ENCODE measurements around the gene BMPR1A.
A peak's percentile ranks its signal among the peaks of the same experiment; 100 is the strongest.

BMPR1A gene

DNA sequence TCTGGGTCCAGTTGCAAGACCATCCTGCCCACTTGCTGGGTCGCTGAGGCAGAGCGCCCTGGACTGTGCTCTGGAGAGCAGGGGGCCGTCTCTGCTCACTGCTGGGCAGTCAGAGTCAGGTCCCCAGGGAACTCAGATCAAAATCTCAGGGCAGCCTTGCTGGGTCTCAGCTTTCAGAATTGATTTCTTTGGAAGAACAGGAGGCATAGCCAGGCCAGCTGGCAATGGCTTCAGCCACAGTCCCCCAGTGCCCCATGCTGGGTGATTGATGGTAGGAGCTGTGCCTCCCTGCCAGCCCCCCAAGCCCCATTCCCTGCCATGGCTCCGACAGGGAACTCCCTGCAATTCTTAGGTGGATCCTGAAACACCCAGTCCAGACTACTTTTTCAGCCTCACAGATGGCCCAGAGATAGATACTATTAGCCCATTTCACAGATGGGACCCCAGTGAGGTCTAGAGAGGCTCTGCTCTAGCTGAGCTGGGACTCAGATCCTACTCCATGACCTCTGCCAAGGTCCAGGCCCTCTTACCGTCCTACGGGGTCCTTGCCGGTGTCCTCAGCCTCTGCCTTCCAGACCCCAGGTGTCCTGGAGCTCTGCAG is 200.5 kb downstream of the BMPR1A start:
- Histone ChIP-seq H3K27me3 (no peaks in the 10 kb centered on the region), H3K9me3 (replicated peaks in 1 of 11) (peaks cover 18 to 26% (median 23%) of the 10 kb centered on the region in 11 experiments), H3K27ac (peak overlapping the region in 6 of 11 experiments; percentile 36 to 71 (median 58); a peak in 7 of 22 replicates), H3K4me2 (peak overlapping the region; percentile 58 to 87 (median 74); a peak in 17 of 22 replicates), H3K9ac (peak overlapping the region in 1 of 11 experiments; percentile 43; a peak in 1 of 22 replicates), H3K4me3 (no peak overlapping the region), H4K20me1 (no peaks in the 10 kb centered on the region), H3K36me3 (no peaks in the 10 kb centered on the region; a peak in 1 of 22 replicates), H3K4me1 (peaks cover 15 to 58% (median 30%) of the 10 kb centered on the region in 10 experiments)
- no peak for TF ChIP-seq Cebpa-rat (IDR thresholded peaks at IDR 0.05)

DNA sequence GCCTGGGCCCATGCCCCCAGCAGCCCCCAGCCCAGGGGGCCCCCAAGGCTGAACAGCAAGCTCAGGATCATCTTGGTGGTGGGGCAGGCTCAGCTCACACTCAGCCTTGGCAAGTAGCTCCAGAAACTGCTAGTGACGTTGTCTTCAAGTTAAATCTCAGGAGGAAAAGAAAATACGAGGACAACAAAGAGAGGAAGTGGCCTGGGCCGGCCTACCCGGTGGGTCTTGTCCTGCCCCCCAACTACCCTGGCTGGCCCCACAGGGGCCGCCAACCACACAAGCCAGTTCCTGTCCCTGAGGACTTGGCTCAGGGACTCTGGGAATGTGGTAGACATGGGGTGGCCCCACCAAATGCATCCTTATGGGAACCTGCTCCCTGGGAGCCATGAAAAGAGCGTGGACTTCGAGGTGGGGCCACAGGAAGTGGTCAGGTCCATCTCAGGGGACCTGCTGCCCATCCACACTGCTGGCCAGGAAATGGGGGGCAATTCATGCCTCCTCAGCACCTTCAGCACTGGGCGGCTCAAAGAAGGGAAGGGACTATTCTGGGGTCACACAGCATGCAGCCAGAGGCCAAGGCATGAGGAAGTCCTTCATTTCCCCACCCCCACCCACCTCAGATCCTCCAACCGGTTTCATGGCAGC is 201.2 kb downstream of the BMPR1A start, which contains the start of gene MMRN2:
MMRN2 (minus strand) TSS at position 145 of the 645 bp plus-strand sequence; CDS start at position 71, 74 bp downstream.
- Histone ChIP-seq H3K9me3 (replicated peaks in 1 of 11) (peaks cover 11 to 19% (median 16%) of the 10 kb centered on the region in 11 experiments), H3K36me3 (no peaks in the 10 kb centered on the region), H3K9ac (peak within 1 kb of the TSS in 3 of 11 experiments; percentile 30 to 43 (median 40); a peak in 2 of 22 replicates), H3K4me3 (peak within 1 kb of the TSS in 1 of 10 experiments; percentile 6; a peak in 1 of 20 replicates), H3K27ac (peak within 1 kb of the TSS in 8 of 11 experiments; percentile 8 to 71 (median 48); a peak in 13 of 22 replicates), H3K27me3 (no peaks in the 10 kb centered on the region), H3K4me1 (peaks cover 15 to 65% (median 32%) of the 10 kb centered on the region in 10 experiments), H4K20me1 (no peaks in the 10 kb centered on the region), H3K4me2 (peak within 1 kb of the TSS; percentile 58 to 87 (median 74))
- TF ChIP-seq Cebpa-rat (IDR thresholded peaks at IDR 0.05), result no peak

DNA sequence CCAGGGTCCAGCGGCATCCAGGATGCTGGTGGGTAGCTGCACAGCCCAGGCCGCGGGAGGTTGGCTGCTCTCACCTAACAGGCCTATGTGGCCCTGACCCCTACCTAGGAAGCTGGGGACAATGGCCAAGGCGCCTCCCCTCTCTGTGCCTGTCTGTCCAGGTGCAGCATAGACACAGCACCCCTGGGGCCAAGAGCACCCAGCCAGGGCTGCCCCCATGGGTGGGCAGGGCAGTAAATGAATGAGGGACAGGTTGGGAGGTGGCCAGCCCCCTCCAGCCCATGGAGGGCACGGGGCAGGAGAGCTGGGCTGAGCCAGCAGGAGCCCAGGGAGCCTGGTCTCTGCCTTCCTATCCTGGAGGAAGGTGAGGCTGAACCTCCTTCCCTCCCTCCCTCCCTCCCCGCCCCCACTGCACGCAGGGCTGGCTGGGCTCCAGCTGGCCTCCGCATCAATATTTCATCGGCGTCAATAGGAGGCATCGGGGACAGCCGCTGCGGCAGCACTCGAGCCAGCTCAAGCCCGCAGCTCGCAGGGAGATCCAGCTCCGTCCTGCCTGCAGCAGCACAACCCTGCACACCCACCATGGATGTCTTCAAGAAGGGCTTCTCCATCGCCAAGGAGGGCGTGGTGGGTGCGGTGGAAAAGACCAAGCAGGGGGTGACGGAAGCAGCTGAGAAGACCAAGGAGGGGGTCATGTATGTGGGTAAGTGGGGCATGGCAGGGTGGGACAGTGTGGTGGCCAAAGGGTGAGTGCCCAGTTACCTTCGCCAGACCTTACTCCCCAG is 201.9 kb downstream of the BMPR1A start, which contains the start of gene SNCG:
SNCG (plus strand) TSS at position 484 of the 785 bp plus-strand sequence; CDS start at position 583, 99 bp downstream.
- Histone ChIP-seq H3K9ac (peak within 1 kb of the TSS in 5 of 11 experiments; percentile 21 to 43 (median 40); a peak in 4 of 22 replicates), H3K36me3 (no peaks in the 10 kb centered on the region), H4K20me1 (no peaks in the 10 kb centered on the region), H3K4me3 (peak within 1 kb of the TSS in 1 of 10 experiments; percentile 6; a peak in 1 of 20 replicates), H3K9me3 (replicated peaks in 1 of 11) (peaks cover 4 to 12% (median 9%) of the 10 kb centered on the region in 11 experiments; a peak in 21 of 22 replicates), H3K27ac (peak within 1 kb of the TSS in 8 of 11 experiments; percentile 8 to 71 (median 48); a peak in 13 of 22 replicates), H3K27me3 (no peaks in the 10 kb centered on the region), H3K4me2 (peak within 1 kb of the TSS; percentile 58 to 87 (median 74)), H3K4me1 (peaks cover 15 to 70% (median 34%) of the 10 kb centered on the region in 10 experiments)
- TF ChIP-seq Cebpa-rat (IDR thresholded peaks at IDR 0.05), result no peak

DNA sequence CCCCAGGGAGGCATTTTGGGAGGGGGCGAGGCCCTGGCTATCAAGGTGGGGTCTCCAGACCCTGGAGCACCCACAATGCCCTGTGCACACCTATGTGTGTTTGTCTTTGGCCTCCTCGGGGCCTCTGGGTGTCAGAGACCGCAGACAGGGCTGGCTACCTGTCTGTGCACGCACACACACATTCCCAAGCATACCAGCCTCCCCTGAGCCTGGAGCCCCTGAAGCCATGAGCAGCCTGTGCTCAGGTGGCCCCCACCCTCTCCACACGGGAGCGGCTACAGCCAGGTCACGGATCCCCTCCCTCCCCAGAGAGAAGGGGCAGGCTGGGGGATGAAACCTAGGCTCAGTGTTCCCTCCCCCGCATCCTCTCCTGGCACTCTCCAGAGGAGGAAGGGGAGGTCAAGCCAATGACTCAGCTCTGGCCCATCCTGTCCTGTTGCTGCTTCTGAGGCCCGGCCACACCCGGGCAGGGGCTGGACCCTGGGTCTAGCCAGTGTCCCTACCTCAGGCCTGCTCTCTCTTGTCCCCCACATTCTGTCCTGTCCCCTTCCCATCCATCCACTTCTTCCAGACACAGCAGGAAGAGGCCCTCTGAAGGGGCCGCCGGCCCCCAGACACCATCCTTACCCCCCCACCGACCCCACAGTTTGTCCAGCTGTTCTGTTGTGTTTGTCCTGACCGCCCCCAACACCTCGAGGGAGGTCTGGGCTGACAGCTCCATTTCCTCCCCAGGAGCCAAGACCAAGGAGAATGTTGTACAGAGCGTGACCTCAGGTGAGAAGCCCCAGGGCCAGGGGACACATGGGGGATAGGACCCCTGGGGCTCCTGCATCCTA is 202.7 kb downstream of the BMPR1A start:
- peaks cover 18 to 78% (median 41%) of the 10 kb centered on the region in 10 experiments for H3K4me1 ChIP-seq
- TF ChIP-seq Cebpa-rat (IDR thresholded peaks at IDR 0.05), result no peak
- H3K36me3 ChIP-seq, result no peaks in the 10 kb centered on the region
- H3K27ac ChIP-seq, result peak overlapping the region in 4 of 11 experiments; percentile 6 to 64 (median 16); a peak in 7 of 22 replicates
- peaks cover 0 to 4% (median under 1%) of the 10 kb centered on the region in 11 experiments; a peak in 11 of 22 replicates for H3K9me3 ChIP-seq (replicated peaks in 1 of 11)
- H3K9ac ChIP-seq, result peak overlapping the region in 3 of 11 experiments; percentile 21 to 43 (median 42); a peak in 3 of 22 replicates
- H3K4me3 ChIP-seq, result no peak overlapping the region
- no peaks in the 10 kb centered on the region for H3K27me3 ChIP-seq
- peak overlapping the region in 6 of 11 experiments; percentile 6 to 87 (median 66); a peak in 10 of 22 replicates for H3K4me2 ChIP-seq
- H4K20me1 ChIP-seq, result no peaks in the 10 kb centered on the region

DNA sequence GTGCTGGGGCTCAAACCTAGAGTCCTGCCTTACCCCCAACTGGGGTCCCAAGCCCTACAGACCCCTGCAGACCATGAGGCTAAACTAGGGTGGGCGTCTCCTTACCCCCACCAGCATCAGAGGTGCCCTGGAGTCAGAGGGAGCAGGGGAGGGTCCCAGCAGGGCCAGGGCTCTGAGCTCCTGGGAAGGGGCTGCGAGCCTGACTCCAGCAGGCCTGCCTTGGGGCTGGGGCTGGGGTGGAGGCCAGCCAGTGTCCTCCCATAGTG is 203.3 kb downstream of the BMPR1A start:
- peak overlapping the region in 2 of 11 experiments; percentile 18 to 64; a peak in 5 of 22 replicates for H3K27ac ChIP-seq
- H3K9ac ChIP-seq, result peak overlapping the region in 3 of 11 experiments; percentile 21 to 43 (median 42); a peak in 3 of 22 replicates

DNA sequence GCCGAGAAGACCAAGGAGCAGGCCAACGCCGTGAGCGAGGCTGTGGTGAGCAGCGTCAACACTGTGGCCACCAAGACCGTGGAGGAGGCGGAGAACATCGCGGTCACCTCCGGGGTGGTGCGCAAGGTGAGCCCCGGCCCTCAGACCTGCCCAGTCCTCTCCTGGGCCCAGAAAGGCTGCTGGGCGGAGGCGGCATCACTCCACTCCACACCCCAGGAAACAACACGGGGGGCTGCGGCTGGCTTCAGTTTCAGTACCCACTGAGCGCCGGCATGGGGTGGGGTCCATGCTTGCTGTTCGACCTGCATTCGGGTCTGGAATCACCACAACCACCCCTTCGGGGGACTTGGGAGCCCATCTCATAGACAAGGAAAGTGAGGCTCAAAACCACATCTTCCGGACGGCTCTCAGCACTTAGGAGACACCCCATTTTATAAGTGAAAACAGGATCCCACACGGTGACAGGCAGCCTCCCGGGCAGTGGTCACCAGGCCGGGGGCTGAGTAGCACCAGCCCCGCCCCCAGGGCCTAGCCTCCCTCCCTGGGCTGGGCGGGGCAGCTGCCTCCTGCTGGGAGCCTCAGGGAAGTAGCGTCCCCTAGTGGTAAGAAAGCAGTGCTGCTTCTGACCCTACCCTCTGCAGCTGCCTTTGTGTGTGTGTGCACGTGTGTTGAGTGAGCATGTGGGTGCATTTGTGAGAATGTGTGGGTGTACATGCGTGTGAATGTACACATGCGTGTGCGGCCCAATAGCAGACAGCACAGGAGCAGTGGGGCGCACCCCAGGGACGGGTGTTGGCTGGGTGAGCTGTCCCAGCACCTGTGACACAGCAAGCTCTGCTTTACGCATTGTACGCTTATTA is 203.8 kb downstream of the BMPR1A start:
- Histone ChIP-seq H3K9me3 (replicated peaks in 1 of 11) (no peaks in the 10 kb centered on the region), H3K36me3 (no peaks in the 10 kb centered on the region), H3K9ac (0 out of 22 replicates have a peak overlapping the region, but pooled peaks of 1 of the 11 experiments have one; percentile 42), H3K4me2 (peak overlapping the region in 4 of 11 experiments; percentile 50 to 87 (median 82); a peak in 8 of 22 replicates), H4K20me1 (no peaks in the 10 kb centered on the region), H3K27ac (peak overlapping the region in 2 of 11 experiments; percentile 18 to 64; a peak in 4 of 22 replicates), H3K27me3 (no peaks in the 10 kb centered on the region), H3K4me3 (no peak overlapping the region), H3K4me1 (peaks cover 25 to 81% (median 47%) of the 10 kb centered on the region in 10 experiments)
- no peak for TF ChIP-seq Cebpa-rat (IDR thresholded peaks at IDR 0.05)

More for the DNA sequence above, 203.3 kb downstream of the BMPR1A start:
- Histone ChIP-seq H3K36me3 (no peaks in the 10 kb centered on the region), H3K4me2 (peak overlapping the region in 5 of 11 experiments; percentile 50 to 87 (median 81); a peak in 8 of 22 replicates), H3K9me3 (replicated peaks in 1 of 11) (no peaks in the 10 kb centered on the region), H3K27me3 (no peaks in the 10 kb centered on the region), H3K4me1 (peaks cover 23 to 81% (median 46%) of the 10 kb centered on the region in 10 experiments), H4K20me1 (no peaks in the 10 kb centered on the region), H3K4me3 (no peak overlapping the region)
- no peak for TF ChIP-seq Cebpa-rat (IDR thresholded peaks at IDR 0.05)

DNA sequence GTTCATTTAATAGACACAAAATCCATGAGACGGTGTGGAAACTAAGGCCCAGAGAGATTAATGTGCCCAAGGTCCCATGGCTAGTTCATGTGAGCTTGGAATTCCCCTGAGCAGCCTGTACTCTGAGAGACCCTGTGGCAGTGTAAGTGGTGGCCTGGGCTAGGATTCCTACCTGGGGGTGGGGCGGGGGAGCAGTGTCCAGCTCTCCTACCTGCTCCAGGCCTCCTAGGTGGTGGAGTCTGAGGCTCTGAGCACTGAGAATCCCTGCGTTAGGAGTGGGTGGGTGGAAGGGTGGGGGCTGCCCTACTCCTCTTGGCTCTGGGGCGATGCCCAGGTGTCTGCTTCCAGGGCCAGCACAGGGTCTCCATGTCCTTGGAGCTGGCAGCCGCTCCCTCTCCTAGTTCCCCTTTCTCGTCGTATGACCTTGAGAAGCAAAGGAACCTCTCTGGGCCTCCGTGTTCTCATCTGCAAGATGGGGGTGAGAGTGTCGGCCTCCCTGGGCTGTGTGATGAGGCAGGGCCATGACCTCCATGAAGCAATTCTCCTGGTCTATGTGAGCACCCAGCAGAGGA is 204.5 kb downstream of the BMPR1A start:
- Histone ChIP-seq H3K4me2 (peak overlapping the region in 3 of 11 experiments; percentile 81 to 87 (median 84); a peak in 6 of 22 replicates), H3K27ac (no peak overlapping the region), H3K27me3 (no peaks in the 10 kb centered on the region), H3K4me3 (no peak overlapping the region), H3K4me1 (peaks cover 26 to 87% (median 45%) of the 10 kb centered on the region in 10 experiments), H4K20me1 (no peaks in the 10 kb centered on the region), H3K9me3 (replicated peaks in 1 of 11) (no peaks in the 10 kb centered on the region), H3K9ac (no peak overlapping the region), H3K36me3 (no peaks in the 10 kb centered on the region)
- TF ChIP-seq Cebpa-rat (IDR thresholded peaks at IDR 0.05), result no peak
